ENCODE results near the gene FOXN3. TPM values are rescaled to one million over a fixed set of nuclear protein-coding genes. Genes with fewer than 3 reads are reported as not detected.

FOXN3 gene
- total and polyA plus RNA-seq, 10 of the 15 experiments (the other 5 are each of a cell fraction or from before 2014, with no cell fraction given), result 4.5 to 68.9 (median 29.7) TPM

GRCh38 chr14:89368490-89369477, 48.2 kb downstream of the FOXN3 start:
- H3K27ac ChIP-seq (ENCODE audit: control insufficient read depth, insufficient read depth), result no peak overlapping the region
- intact Hi-C loops (cut with micrococcal nuclease; ENCODE audit: unreplicated experiment) (loop anchor here (5.0 kb wide), 1 partner anchor 64 kb away; no protein-coding TSS in a partner anchor), in situ Hi-C loops (cut with MboI) (no loop called here)
- H3K79me2 ChIP-seq (ENCODE audit: control insufficient read depth, insufficient read depth, low read length), result peaks cover 76% of the 10 kb centered on the region
- no peak overlapping the region for H3K9ac ChIP-seq (ENCODE audit: control insufficient read depth, insufficient read depth, low read length)
- no peak overlapping the region for H3K4me3 ChIP-seq
- SMC1A ChIA-PET (ENCODE audit: uncharacterized antibody, unreplicated experiment), result interaction anchor here (1.1 to 3.5 kb wide), 7 partner anchors 10 to 64 kb away, joined by 4 to 16 read pairs (median 6); no protein-coding TSS in a partner anchor
- peaks cover 38% of the 10 kb centered on the region for H3K4me1 ChIP-seq (ENCODE audit: control insufficient read depth, insufficient read depth, low read length)
- no peak overlapping the region for H2AFZ ChIP-seq (ENCODE audit: control insufficient read depth, low read depth, low read length)
- no peak for TF ChIP-seq ASH2L (IDR thresholded peaks at IDR 0.05; ENCODE audit: borderline replicate concordance, low read depth)
- TF ChIP-seq SKIL (IDR thresholded peaks at IDR 0.05; ENCODE audit: low read depth, poor library complexity, severe bottlenecking), result no peak
- TF ChIP-seq, protein P1, sequence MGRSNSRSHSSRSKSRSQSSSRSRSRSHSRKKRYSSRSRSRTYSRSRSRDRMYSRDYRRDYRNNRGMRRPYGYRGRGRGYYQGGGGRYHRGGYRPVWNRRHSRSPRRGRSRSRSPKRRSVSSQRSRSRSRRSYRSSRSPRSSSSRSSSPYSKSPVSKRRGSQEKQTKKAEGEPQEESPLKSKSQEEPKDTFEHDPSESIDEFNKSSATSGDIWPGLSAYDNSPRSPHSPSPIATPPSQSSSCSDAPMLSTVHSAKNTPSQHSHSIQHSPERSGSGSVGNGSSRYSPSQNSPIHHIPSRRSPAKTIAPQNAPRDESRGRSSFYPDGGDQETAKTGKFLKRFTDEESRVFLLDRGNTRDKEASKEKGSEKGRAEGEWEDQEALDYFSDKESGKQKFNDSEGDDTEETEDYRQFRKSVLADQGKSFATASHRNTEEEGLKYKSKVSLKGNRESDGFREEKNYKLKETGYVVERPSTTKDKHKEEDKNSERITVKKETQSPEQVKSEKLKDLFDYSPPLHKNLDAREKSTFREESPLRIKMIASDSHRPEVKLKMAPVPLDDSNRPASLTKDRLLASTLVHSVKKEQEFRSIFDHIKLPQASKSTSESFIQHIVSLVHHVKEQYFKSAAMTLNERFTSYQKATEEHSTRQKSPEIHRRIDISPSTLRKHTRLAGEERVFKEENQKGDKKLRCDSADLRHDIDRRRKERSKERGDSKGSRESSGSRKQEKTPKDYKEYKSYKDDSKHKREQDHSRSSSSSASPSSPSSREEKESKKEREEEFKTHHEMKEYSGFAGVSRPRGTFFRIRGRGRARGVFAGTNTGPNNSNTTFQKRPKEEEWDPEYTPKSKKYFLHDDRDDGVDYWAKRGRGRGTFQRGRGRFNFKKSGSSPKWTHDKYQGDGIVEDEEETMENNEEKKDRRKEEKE (IDR thresholded peaks at IDR 0.05), result no peak
- TF ChIP-seq, protein P2, sequence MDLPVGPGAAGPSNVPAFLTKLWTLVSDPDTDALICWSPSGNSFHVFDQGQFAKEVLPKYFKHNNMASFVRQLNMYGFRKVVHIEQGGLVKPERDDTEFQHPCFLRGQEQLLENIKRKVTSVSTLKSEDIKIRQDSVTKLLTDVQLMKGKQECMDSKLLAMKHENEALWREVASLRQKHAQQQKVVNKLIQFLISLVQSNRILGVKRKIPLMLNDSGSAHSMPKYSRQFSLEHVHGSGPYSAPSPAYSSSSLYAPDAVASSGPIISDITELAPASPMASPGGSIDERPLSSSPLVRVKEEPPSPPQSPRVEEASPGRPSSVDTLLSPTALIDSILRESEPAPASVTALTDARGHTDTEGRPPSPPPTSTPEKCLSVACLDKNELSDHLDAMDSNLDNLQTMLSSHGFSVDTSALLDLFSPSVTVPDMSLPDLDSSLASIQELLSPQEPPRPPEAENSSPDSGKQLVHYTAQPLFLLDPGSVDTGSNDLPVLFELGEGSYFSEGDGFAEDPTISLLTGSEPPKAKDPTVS (IDR thresholded peaks at IDR 0.05; ENCODE audit: low read depth, low read length), result no peak
- no peak for TF ChIP-seq CHD4 (IDR thresholded peaks at IDR 0.05)
- no peak for TF ChIP-seq JUND (IDR thresholded peaks at IDR 0.05; ENCODE audit: low read depth, low read length)
- TF ChIP-seq ZBED1 (IDR thresholded peaks at IDR 0.05; ENCODE audit: borderline replicate concordance), result no peak
- no peak for TF ChIP-seq KLF5 (IDR thresholded peaks at IDR 0.05; ENCODE audit: partially characterized antibody)
- FAIRE-seq (no peak), DNase-seq (ENCODE audit: low read depth, low spot score) (no peak), ATAC-seq (no peak)
- no peaks in the 10 kb centered on the region for H3K27me3 ChIP-seq (replicated peaks in 1 of 2; ENCODE audit: control insufficient read depth in 2 of 2, insufficient read depth in 2 of 2, low read length in 1 of 2)
- CTCF ChIA-PET, result interaction anchor here (0.8 to 1.6 kb wide), 3 partner anchors 14 to 15 kb away, joined by 3 to 5 read pairs (median 5); no protein-coding TSS in a partner anchor
- H3K9me3 ChIP-seq (replicated peaks; ENCODE audit: control insufficient read depth, insufficient read depth, low read length), result peaks cover 16% of the 10 kb centered on the region; the same call in 2 of the 3 replicates
- WGBS (ENCODE audit: insufficient coverage, insufficient replicate concordance, low lambda C conversion rate, missing lambda C conversion rate), result 96% methylated on average over 12 of the region's 12 CpGs
- no TSS peak for BruUV-seq (replicated peaks)
- RAD21 ChIA-PET (ENCODE audit: unreplicated experiment), result interaction anchor here (1.4 kb wide), 1 partner anchor 65 kb away, joined by 3 read pairs; no protein-coding TSS in a partner anchor
- POLR2A ChIA-PET, result interaction anchor here (1.7 kb wide), 1 partner anchor 66 kb away, joined by 4 read pairs; no protein-coding TSS in a partner anchor
- H3K4me2 ChIP-seq (ENCODE audit: control insufficient read depth, insufficient read depth), result no peak overlapping the region
- H3K36me3 ChIP-seq (ENCODE audit: control insufficient read depth in 2 of 2, insufficient read depth in 2 of 2, low read length in 1 of 2), result no peaks in the 10 kb centered on the region; a peak in 2 of 4 replicates
- no peaks in the 10 kb centered on the region for H4K20me1 ChIP-seq (ENCODE audit: control insufficient read depth, insufficient read depth)
